ENCODE results near the gene FBXO2.

The FBXO2 gene

GRCh38 chr1:11599891-11600576 is 54.2 kb downstream of the FBXO2 start:
- no peak for DNase-seq (ENCODE audit: low read depth)
- TF ChIP-seq CTCF (IDR thresholded peaks at IDR 0.05; ENCODE audit: control insufficient read depth, extremely low read depth, insufficient read depth) = no peak

GRCh38 chr1:11598461-11598860 is 55.8 kb downstream of the FBXO2 start:
- H3K4me3 ChIP-seq (ENCODE audit: low read depth, low read length) = no peak overlapping the region
- no peak for TF ChIP-seq CTCF (IDR thresholded peaks at IDR 0.05; ENCODE audit: control insufficient read depth, extremely low read depth, insufficient read depth)
- DNase-seq (ENCODE audit: low read depth) = no peak

More at GRCh38 chr1:11599891-11600576, 54.2 kb downstream of the FBXO2 start:
- H3K4me3 ChIP-seq (ENCODE audit: low read depth, low read length) = no peak overlapping the region

All from LNCaP clone FGC (cell line).